ENCODE results near the gene RHOT1.
"Not testable (repeated sequence)": the region's sequence is repeated elsewhere in the genome, so short reads cannot be mapped to it uniquely, and the experiment has no call there.

Gene RHOT1

DNA sequence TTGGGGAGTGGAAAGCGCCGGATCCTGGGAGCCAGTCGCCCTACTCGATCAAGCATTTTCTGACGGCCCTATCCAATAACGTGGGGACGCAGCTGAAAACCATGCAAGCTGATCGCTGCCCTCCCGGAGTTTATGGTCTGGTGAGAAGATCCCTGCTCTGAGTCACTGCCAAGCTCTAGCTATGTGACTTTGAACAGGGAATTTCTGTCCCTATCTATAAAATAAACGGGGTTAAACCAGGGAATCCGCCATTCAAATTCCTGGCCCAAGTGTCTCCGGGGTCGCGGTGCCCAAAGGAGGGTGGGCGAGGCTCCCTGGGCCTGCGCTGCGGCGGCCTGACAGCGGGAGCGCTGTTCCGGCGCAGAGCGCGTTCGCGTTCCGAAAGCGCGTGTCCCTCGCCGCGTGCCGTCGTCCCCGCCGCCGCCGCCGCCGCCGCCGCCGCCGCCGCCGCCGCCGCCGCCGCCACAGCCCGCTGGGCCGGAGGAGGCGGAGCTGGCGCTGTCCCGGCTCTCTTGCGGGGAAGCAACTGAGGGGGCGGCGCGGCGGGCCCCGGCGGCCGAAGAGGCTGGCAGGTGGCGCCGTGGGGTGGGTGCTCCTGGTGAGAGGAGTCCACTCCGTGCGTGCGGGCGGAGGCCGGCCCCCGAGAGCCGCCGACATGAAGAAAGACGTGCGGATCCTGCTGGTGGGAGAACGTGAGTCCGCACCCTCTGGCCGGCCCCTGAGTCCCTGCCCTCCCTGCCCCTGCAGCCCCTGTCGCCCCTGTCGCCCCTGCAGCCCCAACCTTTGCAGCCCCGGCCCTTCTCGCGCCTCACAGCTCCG lies at the start of gene RHOT1:
TSS of gene RHOT1 (plus strand) at position 465 of the 819 bp plus-strand sequence. CDS start at position 656, 191 bp downstream.
- Mint-ChIP-seq H3K4me3 (peak within 1 kb of the TSS; percentile 93), H3K9me3 (no peaks in the 10 kb centered on the region), H3K36me3 (ENCODE audit: low read depth) (peaks cover 6% of the 10 kb centered on the region), H3K27ac (peak within 1 kb of the TSS; percentile 76), H3K27me3 (ENCODE audit: low read depth) (no peaks in the 10 kb centered on the region), H3K4me1 (ENCODE audit: low read depth) (peaks cover 22% of the 10 kb centered on the region)

DNA sequence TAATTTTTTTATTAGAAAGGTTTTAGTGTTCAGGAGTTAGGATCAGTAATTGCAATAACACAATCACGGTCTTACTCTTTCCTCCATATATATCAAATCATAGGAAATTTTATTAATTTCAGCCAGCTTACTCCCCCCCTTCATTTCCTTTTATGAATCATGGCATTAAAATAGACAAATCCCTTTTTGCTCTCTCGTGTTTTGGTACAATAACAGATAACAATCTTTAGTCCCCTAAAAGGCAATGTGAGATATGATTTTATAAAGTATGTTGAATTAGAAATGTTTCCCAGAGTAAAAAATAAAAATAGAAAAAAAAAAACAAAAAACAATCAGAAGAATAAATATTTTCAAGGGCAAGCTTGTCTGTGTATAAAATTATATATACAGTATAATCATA lies 42.6 kb upstream of the RHOT1 start:
- Mint-ChIP-seq H3K4me3 (no peak overlapping the region), H3K36me3 (ENCODE audit: low read depth) (peaks cover 2% of the 10 kb centered on the region), H3K9me3 (no peaks in the 10 kb centered on the region), H3K27me3 (ENCODE audit: low read depth) (peaks cover 16% of the 10 kb centered on the region), H3K27ac (no peak overlapping the region), H3K4me1 (ENCODE audit: low read depth) (peaks cover 17% of the 10 kb centered on the region)

DNA sequence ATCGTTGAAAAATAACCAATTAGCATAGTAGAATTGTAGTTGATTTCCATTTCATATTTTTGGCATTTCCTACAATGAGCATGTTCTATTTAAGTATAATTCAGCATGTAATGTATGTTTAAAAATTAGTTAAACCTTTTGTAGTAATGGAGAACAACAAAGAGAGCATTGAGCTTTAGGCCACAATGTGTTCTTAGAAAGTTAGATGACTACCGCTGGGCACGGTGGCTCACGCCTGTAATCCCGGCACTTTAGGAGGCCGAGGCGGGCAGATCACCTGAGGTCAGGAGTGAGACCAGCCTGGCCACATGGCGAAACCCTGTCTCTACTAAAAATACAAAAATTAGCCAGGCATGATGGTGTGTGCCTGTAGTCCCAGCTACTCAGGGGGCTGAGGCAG lies 42.0 kb upstream of the RHOT1 start:
- Mint-ChIP-seq H3K4me1 (ENCODE audit: low read depth) (peaks cover 19% of the 10 kb centered on the region), H3K27me3 (ENCODE audit: low read depth) (peaks cover 16% of the 10 kb centered on the region)
- not testable (repeated sequence) for H3K4me3 Mint-ChIP-seq; H3K9me3 Mint-ChIP-seq; H3K36me3 Mint-ChIP-seq (ENCODE audit: low read depth); H3K27ac Mint-ChIP-seq

DNA sequence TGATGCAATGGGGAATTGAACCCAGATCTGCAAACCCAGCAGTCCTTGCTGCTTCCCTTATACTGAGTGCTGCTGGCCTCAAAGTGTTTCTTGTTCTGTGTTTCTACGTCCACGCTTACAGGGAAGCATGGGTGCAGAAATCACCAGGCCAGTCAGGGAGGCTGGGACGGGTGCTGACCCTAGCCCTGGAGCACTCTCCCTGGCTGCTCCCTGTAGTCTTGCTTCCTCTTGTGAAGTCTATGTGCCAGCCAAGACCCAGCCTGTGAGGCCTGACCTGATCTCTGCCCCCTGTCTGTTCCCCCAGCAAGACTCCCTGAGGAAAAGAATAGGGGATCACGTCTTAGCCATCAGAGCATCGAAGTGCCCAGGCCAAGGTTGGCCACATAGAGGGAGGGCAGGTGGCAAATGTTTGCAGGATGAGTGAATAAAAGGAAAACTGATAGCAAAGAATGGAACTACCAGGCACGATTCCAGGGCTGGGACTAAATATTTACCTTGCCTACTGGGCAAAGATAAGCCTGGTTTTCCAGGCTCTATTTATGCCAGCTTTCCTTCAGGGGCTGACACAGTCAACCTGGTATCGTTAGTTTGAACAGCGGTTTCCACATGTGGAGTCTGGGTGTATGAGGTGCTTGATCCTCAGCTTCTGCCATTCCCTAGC lies 41.2 kb upstream of the RHOT1 start:
- H3K4me1 Mint-ChIP-seq (ENCODE audit: low read depth), result peaks cover 22% of the 10 kb centered on the region
- peak overlapping the region; percentile 1 for H3K27ac Mint-ChIP-seq
- peaks cover 5% of the 10 kb centered on the region for H3K36me3 Mint-ChIP-seq (ENCODE audit: low read depth)
- no peaks in the 10 kb centered on the region for H3K9me3 Mint-ChIP-seq
- peaks cover 16% of the 10 kb centered on the region for H3K27me3 Mint-ChIP-seq (ENCODE audit: low read depth)
- no peak overlapping the region for H3K4me3 Mint-ChIP-seq

DNA sequence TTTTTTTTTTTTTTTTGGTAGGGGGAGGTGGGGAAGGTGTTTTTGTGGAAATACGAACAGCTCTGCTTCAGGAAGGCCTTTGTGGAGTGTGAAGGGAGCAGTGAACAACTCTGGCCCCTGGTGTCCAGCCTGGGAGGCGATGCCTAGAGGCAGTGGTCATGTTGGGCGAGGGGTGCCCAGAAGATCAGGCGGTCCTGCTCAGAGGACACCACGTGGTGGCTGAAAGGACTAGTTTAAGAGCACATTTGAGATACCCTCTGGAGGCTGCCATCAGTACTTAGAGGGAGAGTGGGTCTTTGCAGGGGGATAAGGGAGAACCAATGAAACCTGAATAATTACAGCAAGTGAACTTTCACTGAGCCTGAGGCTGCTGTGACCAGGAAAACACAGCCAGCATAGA lies 40.1 kb upstream of the RHOT1 start:
- H3K4me3 Mint-ChIP-seq, result no peak overlapping the region
- H3K27ac Mint-ChIP-seq, result no peak overlapping the region
- peaks cover 5% of the 10 kb centered on the region for H3K36me3 Mint-ChIP-seq (ENCODE audit: low read depth)
- H3K9me3 Mint-ChIP-seq, result no peaks in the 10 kb centered on the region
- H3K4me1 Mint-ChIP-seq (ENCODE audit: low read depth), result peaks cover 27% of the 10 kb centered on the region
- H3K27me3 Mint-ChIP-seq (ENCODE audit: low read depth), result peaks cover 16% of the 10 kb centered on the region

DNA sequence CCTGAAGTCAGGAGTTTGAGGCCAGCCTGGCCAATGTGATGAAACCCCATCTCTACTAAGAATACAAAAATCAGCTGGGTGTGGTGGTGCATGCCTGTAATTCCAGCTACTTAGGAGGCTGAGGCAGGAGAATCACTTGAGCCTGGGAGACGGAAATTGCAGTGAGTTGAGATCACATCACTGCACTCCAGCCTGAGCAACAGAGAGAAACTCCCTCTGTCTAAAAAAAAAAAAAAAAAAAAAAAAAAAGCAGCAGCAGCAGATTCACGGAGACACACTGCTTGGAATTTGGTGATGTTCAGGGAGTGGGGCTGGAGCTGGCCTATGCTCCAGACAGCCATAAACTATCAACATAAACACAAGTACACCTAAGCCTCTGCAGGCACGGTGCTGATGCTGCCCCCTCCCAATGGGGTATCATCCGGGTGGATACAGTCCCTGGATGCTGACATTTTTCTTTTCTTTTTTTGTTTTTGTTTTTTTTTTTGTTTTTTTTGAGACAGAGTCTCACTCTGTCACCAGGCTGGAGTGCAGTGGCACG lies 39.6 kb upstream of the RHOT1 start:
- Mint-ChIP-seq H3K4me3 (no peak overlapping the region), H3K27me3 (ENCODE audit: low read depth) (peaks cover 16% of the 10 kb centered on the region), H3K9me3 (no peaks in the 10 kb centered on the region), H3K4me1 (ENCODE audit: low read depth) (peaks cover 32% of the 10 kb centered on the region), H3K27ac (no peak overlapping the region), H3K36me3 (ENCODE audit: low read depth) (peaks cover 5% of the 10 kb centered on the region)

DNA sequence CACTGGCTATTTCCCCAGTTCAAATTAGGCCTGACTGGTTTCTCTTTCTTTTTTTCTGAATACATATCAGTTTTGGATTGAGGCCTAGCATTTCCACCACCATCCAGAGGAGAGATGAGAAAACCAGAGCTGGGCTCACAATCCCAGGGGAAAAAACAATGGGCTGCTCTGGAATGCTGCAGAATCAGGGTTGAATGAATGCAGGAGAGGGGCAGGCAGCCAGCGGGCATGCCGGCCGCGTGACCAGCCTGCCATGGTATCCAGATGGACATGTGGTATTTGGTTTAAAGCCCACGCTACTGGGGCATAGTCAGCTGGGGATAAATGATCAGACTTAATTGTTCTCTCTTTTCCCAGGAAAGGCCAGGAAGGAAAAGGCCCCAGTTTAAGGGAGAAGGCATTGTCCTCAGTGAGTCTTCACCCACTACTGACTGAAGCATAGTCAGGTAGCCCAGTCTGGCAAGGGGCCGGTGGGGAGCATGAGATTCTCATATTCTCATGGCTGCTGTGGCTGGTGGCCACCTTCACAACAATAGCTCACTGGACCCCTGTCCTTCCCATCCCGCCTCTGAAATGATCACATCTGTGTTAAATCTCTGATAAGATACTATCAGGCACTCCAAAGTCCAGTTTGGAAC lies 38.7 kb upstream of the RHOT1 start:
- H3K36me3 Mint-ChIP-seq (ENCODE audit: low read depth), result peaks cover 5% of the 10 kb centered on the region
- peak overlapping the region; percentile 97 for H3K27ac Mint-ChIP-seq
- H3K27me3 Mint-ChIP-seq (ENCODE audit: low read depth), result peaks cover 11% of the 10 kb centered on the region

DNA sequence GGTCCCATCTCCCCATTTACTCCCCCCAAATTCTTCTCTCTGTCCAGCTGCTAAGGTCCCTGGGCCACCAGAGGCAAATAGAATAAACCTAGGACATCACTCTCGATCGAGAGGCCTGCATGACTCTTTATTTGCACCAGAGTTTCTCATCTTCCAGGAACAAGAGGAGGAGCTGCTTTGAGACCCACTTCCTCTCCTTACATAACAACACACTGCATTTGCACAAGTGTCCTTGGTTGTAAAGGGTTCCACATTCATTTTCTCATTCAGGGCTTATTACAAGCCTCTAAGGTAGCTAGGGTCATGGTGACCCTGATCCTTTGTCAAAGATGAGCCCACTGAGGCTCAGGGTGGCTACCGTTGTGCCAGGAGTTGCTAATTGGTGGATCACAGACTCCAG lies 38.1 kb upstream of the RHOT1 start:
- Mint-ChIP-seq H3K4me1 (ENCODE audit: low read depth) (peaks cover 35% of the 10 kb centered on the region), H3K36me3 (ENCODE audit: low read depth) (peaks cover 5% of the 10 kb centered on the region), H3K27ac (peak overlapping the region; percentile 97), H3K4me3 (peak overlapping the region; percentile 78), H3K27me3 (ENCODE audit: low read depth) (peaks cover 7% of the 10 kb centered on the region), H3K9me3 (no peaks in the 10 kb centered on the region)

More for the DNA sequence above, 38.7 kb upstream of the RHOT1 start:
- H3K4me3 Mint-ChIP-seq, result peak overlapping the region; percentile 78
- peaks cover 33% of the 10 kb centered on the region for H3K4me1 Mint-ChIP-seq (ENCODE audit: low read depth)
- H3K9me3 Mint-ChIP-seq, result no peaks in the 10 kb centered on the region

DNA sequence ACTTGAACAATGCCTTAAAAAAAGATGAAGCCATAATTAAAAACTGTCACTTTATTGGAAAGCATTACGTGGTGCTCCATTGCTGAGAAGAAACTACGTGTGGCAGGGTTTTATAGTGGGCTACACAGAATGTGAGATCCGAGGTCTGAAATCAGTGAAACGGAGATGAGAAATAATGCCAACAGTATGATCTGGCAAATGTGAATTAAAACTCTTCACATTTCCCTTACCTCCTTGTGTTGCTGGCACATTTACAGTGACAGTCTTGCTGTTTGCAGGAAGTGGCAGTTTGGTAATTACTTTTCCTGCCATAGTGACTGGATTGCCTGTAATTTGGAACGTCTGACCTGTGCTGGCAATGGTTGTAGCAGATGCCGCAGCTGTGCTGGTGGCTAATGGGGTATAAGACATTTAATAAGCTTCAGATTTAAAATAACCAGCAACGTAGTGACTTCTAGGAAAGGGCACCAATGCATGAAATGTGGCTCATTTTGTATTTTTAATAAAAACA lies 35.8 kb upstream of the RHOT1 start:
- not testable (repeated sequence) for H3K9me3 Mint-ChIP-seq; H3K27me3 Mint-ChIP-seq (ENCODE audit: low read depth); H3K36me3 Mint-ChIP-seq (ENCODE audit: low read depth)
- H3K4me3 Mint-ChIP-seq, result peak overlapping the region; percentile 55
- H3K4me1 Mint-ChIP-seq (ENCODE audit: low read depth), result peaks cover 37% of the 10 kb centered on the region
- peak overlapping the region; percentile 60 for H3K27ac Mint-ChIP-seq

DNA sequence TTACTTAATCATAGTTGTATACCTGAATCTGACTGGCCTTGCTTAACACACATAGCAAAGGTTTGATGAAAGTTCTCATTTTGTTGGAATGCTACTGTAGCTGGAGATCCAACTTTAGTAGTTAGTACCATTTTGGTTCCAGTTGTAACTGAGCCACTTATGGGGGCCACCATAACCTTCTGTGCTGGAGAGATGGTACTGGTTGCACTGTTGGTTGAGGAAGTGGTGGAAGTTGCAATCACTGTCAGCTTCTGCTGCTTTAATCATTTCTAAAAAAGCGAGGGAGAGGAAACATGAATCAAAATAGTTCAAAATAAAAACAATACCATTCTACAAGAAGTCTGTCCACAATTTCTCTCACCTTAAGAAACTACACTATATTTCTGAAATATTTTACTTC lies 35.1 kb upstream of the RHOT1 start:
- H3K36me3 Mint-ChIP-seq (ENCODE audit: low read depth); H3K27me3 Mint-ChIP-seq (ENCODE audit: low read depth); H3K9me3 Mint-ChIP-seq: not testable (repeated sequence)
- H3K4me3 Mint-ChIP-seq, result peak overlapping the region; percentile 17
- peaks cover 35% of the 10 kb centered on the region for H3K4me1 Mint-ChIP-seq (ENCODE audit: low read depth)
- peak overlapping the region; percentile 60 for H3K27ac Mint-ChIP-seq

DNA sequence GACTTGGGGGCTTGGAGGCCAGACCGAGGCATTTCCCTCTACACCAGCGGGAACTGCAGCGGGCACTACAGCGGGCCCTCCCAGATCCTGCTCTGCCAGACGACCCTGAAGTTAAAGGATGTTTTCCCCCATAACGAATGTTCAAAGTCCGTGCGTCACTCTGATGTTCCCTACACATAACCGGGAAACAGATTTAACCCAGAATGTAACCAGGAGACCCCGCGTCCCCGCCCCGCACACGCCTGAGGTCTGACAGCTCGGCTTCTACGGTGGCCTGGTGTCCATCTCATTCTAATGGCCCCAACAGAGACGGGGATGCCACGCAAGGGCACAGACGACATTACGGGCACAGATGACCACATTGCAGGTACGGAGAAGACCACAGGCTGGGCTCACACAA lies 31.7 kb upstream of the RHOT1 start:
- H3K9me3 Mint-ChIP-seq, result no peaks in the 10 kb centered on the region
- H3K4me1 Mint-ChIP-seq (ENCODE audit: low read depth), result peaks cover 24% of the 10 kb centered on the region
- no peak overlapping the region for H3K4me3 Mint-ChIP-seq
- H3K36me3 Mint-ChIP-seq (ENCODE audit: low read depth), result no peaks in the 10 kb centered on the region
- H3K27ac Mint-ChIP-seq, result no peak overlapping the region
- H3K27me3 Mint-ChIP-seq (ENCODE audit: low read depth), result no peaks in the 10 kb centered on the region

DNA sequence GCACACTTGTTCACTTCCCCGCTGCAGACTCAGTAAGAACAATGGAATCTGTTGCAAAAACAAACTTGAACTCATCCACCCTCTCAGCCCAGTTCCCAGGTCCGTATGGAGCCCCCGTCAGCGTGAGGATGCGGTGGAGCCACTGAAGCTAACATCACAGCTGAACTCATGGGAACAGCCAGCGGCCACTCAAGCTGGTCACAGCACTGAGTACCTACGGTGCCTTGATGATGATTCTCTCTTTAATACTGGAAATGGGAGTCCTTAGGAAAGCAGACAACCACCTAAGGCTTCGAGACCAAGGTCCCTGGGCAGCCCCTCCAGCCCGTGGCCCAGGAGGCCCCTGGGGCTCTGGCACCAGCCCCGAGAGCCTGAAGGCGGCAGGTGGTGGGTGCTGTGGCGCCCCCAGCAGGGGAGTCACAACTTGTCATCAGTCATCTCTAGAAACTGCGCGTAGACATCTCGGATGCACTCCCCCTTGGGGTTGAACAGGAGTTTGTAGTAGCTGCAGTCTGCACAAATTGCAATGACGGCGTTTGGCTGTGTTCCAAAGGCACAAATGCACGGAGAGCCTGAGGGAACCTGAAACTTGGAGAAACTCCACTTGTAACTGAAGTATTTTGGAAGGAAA lies 31.0 kb upstream of the RHOT1 start:
- Mint-ChIP-seq H3K4me1 (ENCODE audit: low read depth) (peaks cover 22% of the 10 kb centered on the region), H3K36me3 (ENCODE audit: low read depth) (no peaks in the 10 kb centered on the region), H3K27me3 (ENCODE audit: low read depth) (no peaks in the 10 kb centered on the region), H3K9me3 (no peaks in the 10 kb centered on the region), H3K4me3 (no peak overlapping the region), H3K27ac (no peak overlapping the region)

DNA sequence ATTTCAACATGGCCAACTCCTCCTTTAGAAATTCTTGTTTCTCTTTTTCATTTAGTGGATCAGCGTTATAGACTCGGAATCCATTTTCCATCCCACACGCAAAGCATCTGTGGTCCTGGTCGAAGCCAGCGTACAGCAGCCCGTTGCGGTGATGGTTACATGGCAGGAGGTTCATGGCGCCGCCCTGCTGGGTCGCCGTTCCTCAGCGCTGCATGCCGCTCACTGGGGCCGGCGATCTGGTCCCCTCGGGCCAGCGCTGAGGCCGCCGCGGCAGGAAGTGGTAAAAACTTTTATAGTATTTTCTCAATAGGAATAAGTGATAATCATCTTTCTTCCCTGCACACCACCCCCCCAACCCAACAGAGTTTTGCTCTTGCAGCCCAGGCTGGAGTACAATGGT lies 29.9 kb upstream of the RHOT1 start:
- Mint-ChIP-seq H3K27me3 (ENCODE audit: low read depth) (no peaks in the 10 kb centered on the region), H3K4me1 (ENCODE audit: low read depth) (peaks cover 11% of the 10 kb centered on the region), H3K9me3 (no peaks in the 10 kb centered on the region), H3K36me3 (ENCODE audit: low read depth) (no peaks in the 10 kb centered on the region), H3K4me3 (no peak overlapping the region), H3K27ac (no peak overlapping the region)

DNA sequence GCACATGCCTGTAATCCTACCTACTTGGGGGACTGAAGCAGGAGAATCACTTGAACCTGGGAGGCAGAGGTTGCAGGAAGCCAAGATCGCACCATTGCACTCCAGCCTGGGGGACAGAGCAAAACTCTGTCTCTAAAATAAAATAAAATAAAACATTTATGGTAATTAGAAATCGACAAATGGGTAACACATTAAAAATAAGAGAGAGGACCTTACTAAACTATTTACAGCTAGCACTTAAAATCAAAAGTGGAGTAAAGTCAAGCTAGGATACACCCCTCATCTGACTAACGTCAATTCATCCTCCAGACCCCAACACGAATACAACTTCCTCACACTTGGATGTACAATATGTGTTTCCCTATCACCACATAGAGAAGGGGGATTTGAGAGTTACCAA lies 27.8 kb upstream of the RHOT1 start:
- Mint-ChIP-seq H3K4me1 (ENCODE audit: low read depth) (peaks cover 6% of the 10 kb centered on the region), H3K27ac (no peak overlapping the region), H3K9me3 (no peaks in the 10 kb centered on the region), H3K4me3 (no peak overlapping the region), H3K36me3 (ENCODE audit: low read depth) (no peaks in the 10 kb centered on the region), H3K27me3 (ENCODE audit: low read depth) (no peaks in the 10 kb centered on the region)

Data from T-helper 1 cell treated with Interleukin-12 subunit alpha and Interleukin-12 subunit beta and Interleukin-4 antibody, amounts not matched to agents 30 μg/mL and 1 μg/mL, for 36 hours (primary cell).